ENCODE data around the gene IL1RL2.

IL1RL2 gene

GRCh38 chr2:102269200-102269524 lies 82.3 kb downstream of the IL1RL2 start:
- no peaks in the 10 kb centered on the region for H3K9me3 ChIP-seq (ENCODE audit: control insufficient read depth, insufficient read depth, low read length)
- H3K27ac ChIP-seq (ENCODE audit: low read length): no peak overlapping the region
- no peaks in the 10 kb centered on the region for H3K36me3 ChIP-seq (ENCODE audit: control insufficient read depth, insufficient read depth, low read length)
- H3K4me3 ChIP-seq (ENCODE audit: low read length): no peak overlapping the region
- no peaks in the 10 kb centered on the region for H3K27me3 ChIP-seq (ENCODE audit: control insufficient read depth, insufficient read depth, low read length)
- no peaks in the 10 kb centered on the region for H3K4me1 ChIP-seq (ENCODE audit: control insufficient read depth, insufficient read depth, low read length)
- DNase-seq (ENCODE audit: low read depth, low spot score): no peak
- WGBS (ENCODE audit: insufficient coverage, insufficient read length): no CpG with 5 or more reads among the region's 4 CpGs

GRCh38 chr2:102271844-102272243 lies 85.0 kb downstream of the IL1RL2 start:
- no CpG with 5 or more reads among the region's 5 CpGs for WGBS (ENCODE audit: insufficient coverage, insufficient read length)
- no peaks in the 10 kb centered on the region for H3K36me3 ChIP-seq (ENCODE audit: control insufficient read depth, insufficient read depth, low read length)
- no peaks in the 10 kb centered on the region for H3K27me3 ChIP-seq (ENCODE audit: control insufficient read depth, insufficient read depth, low read length)
- no peak overlapping the region for H3K27ac ChIP-seq (ENCODE audit: low read length)
- DNase-seq (ENCODE audit: low read depth, low spot score): no peak
- no peak overlapping the region for H3K4me3 ChIP-seq (ENCODE audit: low read length)
- no peaks in the 10 kb centered on the region for H3K4me1 ChIP-seq (ENCODE audit: control insufficient read depth, insufficient read depth, low read length)
- H3K9me3 ChIP-seq (ENCODE audit: control insufficient read depth, insufficient read depth, low read length): no peaks in the 10 kb centered on the region

- no peak for DNase-seq (ENCODE audit: low read depth, low spot score)
- no peaks in the 10 kb centered on the region for H3K4me1 ChIP-seq (ENCODE audit: control insufficient read depth, insufficient read depth, low read length)
- no peak overlapping the region for H3K27ac ChIP-seq (ENCODE audit: low read length)
- H3K9me3 ChIP-seq (ENCODE audit: control insufficient read depth, insufficient read depth, low read length): no peaks in the 10 kb centered on the region
- H3K27me3 ChIP-seq (ENCODE audit: control insufficient read depth, insufficient read depth, low read length): no peaks in the 10 kb centered on the region
- H3K36me3 ChIP-seq (ENCODE audit: control insufficient read depth, insufficient read depth, low read length): no peaks in the 10 kb centered on the region
- H3K4me3 ChIP-seq (ENCODE audit: low read length): no peak overlapping the region
- no CpG with 5 or more reads among the region's 6 CpGs for WGBS (ENCODE audit: insufficient coverage, insufficient read length)
Observed at GRCh38 chr2:102273619-102274211, 86.9 kb downstream of the IL1RL2 start.

GRCh38 chr2:102276549-102277201 lies 89.9 kb downstream of the IL1RL2 start:
- Histone ChIP-seq H3K4me1 (ENCODE audit: control insufficient read depth, insufficient read depth, low read length) (no peaks in the 10 kb centered on the region), H3K9me3 (ENCODE audit: control insufficient read depth, insufficient read depth, low read length) (no peaks in the 10 kb centered on the region), H3K36me3 (ENCODE audit: control insufficient read depth, insufficient read depth, low read length) (no peaks in the 10 kb centered on the region), H3K4me3 (ENCODE audit: low read length) (no peak overlapping the region), H3K27me3 (ENCODE audit: control insufficient read depth, insufficient read depth, low read length) (no peaks in the 10 kb centered on the region), H3K27ac (ENCODE audit: low read length) (no peak overlapping the region)
- WGBS (ENCODE audit: insufficient coverage, insufficient read length): no CpG with 5 or more reads among the region's 2 CpGs
- no peak for DNase-seq (ENCODE audit: low read depth, low spot score)

- no peak overlapping the region for H3K27ac ChIP-seq (ENCODE audit: low read length)
- no peaks in the 10 kb centered on the region for H3K36me3 ChIP-seq (ENCODE audit: control insufficient read depth, insufficient read depth, low read length)
- no peaks in the 10 kb centered on the region for H3K9me3 ChIP-seq (ENCODE audit: control insufficient read depth, insufficient read depth, low read length)
- H3K4me1 ChIP-seq (ENCODE audit: control insufficient read depth, insufficient read depth, low read length): no peaks in the 10 kb centered on the region
- DNase-seq (ENCODE audit: low read depth, low spot score): no peak
- H3K4me3 ChIP-seq (ENCODE audit: low read length): no peak overlapping the region
- H3K27me3 ChIP-seq (ENCODE audit: control insufficient read depth, insufficient read depth, low read length): no peaks in the 10 kb centered on the region
- no CpG with 5 or more reads among the region's 1 CpG for WGBS (ENCODE audit: insufficient coverage, insufficient read length)
Observed at GRCh38 chr2:102277202-102277700, 90.4 kb downstream of the IL1RL2 start.

GRCh38 chr2:102278720-102279390 lies 92.0 kb downstream of the IL1RL2 start:
- no peaks in the 10 kb centered on the region for H3K4me1 ChIP-seq (ENCODE audit: control insufficient read depth, insufficient read depth, low read length)
- no peaks in the 10 kb centered on the region for H3K36me3 ChIP-seq (ENCODE audit: control insufficient read depth, insufficient read depth, low read length)
- DNase-seq (ENCODE audit: low read depth, low spot score): no peak
- no peaks in the 10 kb centered on the region for H3K27me3 ChIP-seq (ENCODE audit: control insufficient read depth, insufficient read depth, low read length)
- no peak overlapping the region for H3K27ac ChIP-seq (ENCODE audit: low read length)
- WGBS (ENCODE audit: insufficient coverage, insufficient read length): no CpG with 5 or more reads among the region's 3 CpGs
- no peak overlapping the region for H3K4me3 ChIP-seq (ENCODE audit: low read length)
- no peaks in the 10 kb centered on the region for H3K9me3 ChIP-seq (ENCODE audit: control insufficient read depth, insufficient read depth, low read length)

- Histone ChIP-seq H3K4me3 (ENCODE audit: low read length) (no peak overlapping the region), H3K27me3 (ENCODE audit: control insufficient read depth, insufficient read depth, low read length) (no peaks in the 10 kb centered on the region), H3K36me3 (ENCODE audit: control insufficient read depth, insufficient read depth, low read length) (no peaks in the 10 kb centered on the region), H3K4me1 (ENCODE audit: control insufficient read depth, insufficient read depth, low read length) (no peaks in the 10 kb centered on the region), H3K9me3 (ENCODE audit: control insufficient read depth, insufficient read depth, low read length) (no peaks in the 10 kb centered on the region), H3K27ac (ENCODE audit: low read length) (no peak overlapping the region)
- DNase-seq (ENCODE audit: low read depth, low spot score): no peak
- no CpG with 5 or more reads among the region's 1 CpG for WGBS (ENCODE audit: insufficient coverage, insufficient read length)
Observed at GRCh38 chr2:102279391-102279735, 92.5 kb downstream of the IL1RL2 start.

- Histone ChIP-seq H3K4me3 (ENCODE audit: low read length) (no peak overlapping the region), H3K9me3 (ENCODE audit: control insufficient read depth, insufficient read depth, low read length) (no peaks in the 10 kb centered on the region), H3K27me3 (ENCODE audit: control insufficient read depth, insufficient read depth, low read length) (no peaks in the 10 kb centered on the region), H3K27ac (ENCODE audit: low read length) (no peak overlapping the region), H3K4me1 (ENCODE audit: control insufficient read depth, insufficient read depth, low read length) (no peaks in the 10 kb centered on the region), H3K36me3 (ENCODE audit: control insufficient read depth, insufficient read depth, low read length) (no peaks in the 10 kb centered on the region)
- DNase-seq (ENCODE audit: low read depth, low spot score): no peak
- WGBS (ENCODE audit: insufficient coverage, insufficient read length): no CpG with 5 or more reads among the region's 2 CpGs
Observed at GRCh38 chr2:102282678-102283091, 95.9 kb downstream of the IL1RL2 start.

- Histone ChIP-seq H3K36me3 (ENCODE audit: control insufficient read depth, insufficient read depth, low read length) (no peaks in the 10 kb centered on the region), H3K4me3 (ENCODE audit: low read length) (no peak overlapping the region), H3K4me1 (ENCODE audit: control insufficient read depth, insufficient read depth, low read length) (no peaks in the 10 kb centered on the region), H3K9me3 (ENCODE audit: control insufficient read depth, insufficient read depth, low read length) (no peaks in the 10 kb centered on the region), H3K27ac (ENCODE audit: low read length) (no peak overlapping the region), H3K27me3 (ENCODE audit: control insufficient read depth, insufficient read depth, low read length) (no peaks in the 10 kb centered on the region)
- WGBS (ENCODE audit: insufficient coverage, insufficient read length): 100% methylated on average over 1 of the region's 1 CpG
- DNase-seq (ENCODE audit: low read depth, low spot score): no peak
Observed at GRCh38 chr2:102283996-102284395, 97.2 kb downstream of the IL1RL2 start.

GRCh38 chr2:102284611-102285010 lies 97.8 kb downstream of the IL1RL2 start:
- no peaks in the 10 kb centered on the region for H3K9me3 ChIP-seq (ENCODE audit: control insufficient read depth, insufficient read depth, low read length)
- H3K27me3 ChIP-seq (ENCODE audit: control insufficient read depth, insufficient read depth, low read length): no peaks in the 10 kb centered on the region
- H3K4me1 ChIP-seq (ENCODE audit: control insufficient read depth, insufficient read depth, low read length): no peaks in the 10 kb centered on the region
- WGBS (ENCODE audit: insufficient coverage, insufficient read length): no CpG with 5 or more reads among the region's 3 CpGs
- H3K36me3 ChIP-seq (ENCODE audit: control insufficient read depth, insufficient read depth, low read length): no peaks in the 10 kb centered on the region
- no peak for DNase-seq (ENCODE audit: low read depth, low spot score)
- H3K27ac ChIP-seq (ENCODE audit: low read length): no peak overlapping the region
- no peak overlapping the region for H3K4me3 ChIP-seq (ENCODE audit: low read length)

All from iPS DF 6.9 (cell line).